Measurements from ENCODE around the gene CYB561. TPM values are rescaled to one million over a fixed set of nuclear protein-coding genes. Genes with fewer than 3 reads are reported as not detected.

Gene CYB561
- total and polyA plus RNA-seq, 9 of the 15 experiments (the other 6 are each of a cell fraction or from before 2014, with no cell fraction given), result 4.0 to 30.8 (median 17.4) TPM

DNA sequence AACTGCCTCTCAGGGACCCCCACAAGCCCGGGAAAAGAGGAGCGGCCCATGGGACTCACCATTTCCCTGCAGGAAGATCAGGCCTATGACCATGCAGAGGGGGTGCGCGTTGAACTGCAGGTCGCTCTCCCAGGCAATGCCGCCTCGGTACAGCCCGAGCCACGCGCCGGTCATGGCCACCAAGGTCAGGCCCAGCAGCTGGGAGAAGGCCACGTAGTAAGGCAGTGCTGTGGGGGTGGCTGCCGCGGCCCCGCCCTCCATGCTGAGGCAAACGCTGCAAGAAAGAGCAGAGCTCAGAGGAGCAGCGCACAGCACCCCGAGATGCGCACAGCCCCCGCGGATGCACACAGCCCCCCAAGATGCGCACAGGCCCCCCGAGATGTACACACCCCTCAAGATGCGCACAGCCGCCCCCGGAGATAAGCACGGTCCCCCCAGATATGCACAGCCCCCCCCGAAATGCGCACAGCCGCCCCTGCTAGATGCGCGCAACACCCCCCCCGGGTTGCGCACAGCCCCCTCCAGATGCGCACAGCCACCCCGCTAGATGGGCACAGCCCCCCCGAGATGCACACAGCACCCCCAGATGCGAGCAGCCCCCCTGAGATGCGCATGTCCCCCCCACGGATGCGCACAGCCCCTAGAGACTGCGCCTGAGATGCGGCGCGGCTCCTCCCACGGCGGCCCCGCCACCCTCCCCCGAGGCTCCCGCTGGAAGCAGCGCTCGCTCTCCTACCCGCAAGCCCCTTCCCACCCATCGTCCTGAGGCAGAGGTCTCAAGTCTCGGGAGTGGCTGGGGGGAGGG, 8.6 kb downstream of the CYB561 start (continued):
- TF ChIP-seq E2F6 (IDR thresholded peaks at IDR 0.05; ENCODE audit: borderline replicate concordance in 1 of 2, extremely low read depth in 1 of 2, insufficient read depth in 1 of 2, insufficient read length in 1 of 2, low read depth in 1 of 2, low read length in 1 of 2, poor library complexity in 1 of 2, severe bottlenecking in 1 of 2) (peak; percentile 23 to 35), RBFOX2 (IDR thresholded peaks at IDR 0.05; ENCODE audit: low read depth, low read length) (peak; percentile 65), TAF7 (tag; IDR thresholded peaks at IDR 0.05) (no peak), CREM (IDR thresholded peaks at IDR 0.05; ENCODE audit: low read depth) (peak; percentile 41; the same call in 1 of the 2 replicates), PTBP1 (IDR thresholded peaks at IDR 0.05; ENCODE audit: low read depth, low read length) (no peak)
- TF ChIP-seq, protein P1, sequence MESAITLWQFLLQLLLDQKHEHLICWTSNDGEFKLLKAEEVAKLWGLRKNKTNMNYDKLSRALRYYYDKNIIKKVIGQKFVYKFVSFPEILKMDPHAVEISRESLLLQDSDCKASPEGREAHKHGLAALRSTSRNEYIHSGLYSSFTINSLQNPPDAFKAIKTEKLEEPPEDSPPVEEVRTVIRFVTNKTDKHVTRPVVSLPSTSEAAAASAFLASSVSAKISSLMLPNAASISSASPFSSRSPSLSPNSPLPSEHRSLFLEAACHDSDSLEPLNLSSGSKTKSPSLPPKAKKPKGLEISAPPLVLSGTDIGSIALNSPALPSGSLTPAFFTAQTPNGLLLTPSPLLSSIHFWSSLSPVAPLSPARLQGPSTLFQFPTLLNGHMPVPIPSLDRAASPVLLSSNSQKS (CRISPR knock-in tag; IDR thresholded peaks at IDR 0.05), result no peak
